Suprapubic skin (tissue), 4 donors: Measurements from ENCODE around the gene LRRC8C. TPM values are rescaled to one million over a fixed set of nuclear protein-coding genes. Genes with fewer than 3 reads are reported as not detected.

Experiments
- DNase-seq, 2 donors: peaks; one replicate each; pipeline ENCODE4 v3.0.0-alpha.2; 2019; ENCODE audit warnings: low spot score in 2 of 2
- H3K27ac ChIP-seq: fragments of 200-600 bp; sonication (generic); one replicate; pipeline ENCODE4 v1.5.1; 2019
- H3K27me3 ChIP-seq: fragments of 200-600 bp; sonication (generic); one replicate; pipeline ENCODE4 v1.5.1; 2019
- H3K36me3 ChIP-seq: fragments of 200-600 bp; sonication (generic); one replicate; pipeline ENCODE4 v1.5.1; 2019
- H3K4me1 ChIP-seq: fragments of 200-600 bp; sonication (generic); one replicate; pipeline ENCODE4 v1.5.1; 2019
- H3K4me3 ChIP-seq: fragments of 200-600 bp; sonication (generic); one replicate; pipeline ENCODE4 v1.5.1; 2019; ENCODE audit warnings: mild to moderate bottlenecking
- H3K9me3 ChIP-seq: fragments of 200-600 bp; sonication (generic); one replicate; pipeline ENCODE4 v1.5.1; 2019
- CTCF ChIP-seq, 2 donors: fragments of 200-600 bp in 1 of 2; fragments of 450-650 bp in 1 of 2; sonication (generic) in 1 of 2; IDR thresholded peaks; one replicate each; pipeline ENCODE4 v1.5.1; 2016 to 2019; ENCODE audit warnings: antibody characterized with exemption in 2 of 2, mild to moderate bottlenecking in 1 of 2, moderate library complexity in 1 of 2
- EP300 ChIP-seq: sonication (generic); formaldehyde crosslinking; IDR thresholded peaks from one replicate; pipeline ENCODE4 v1.6.1; 2017; ENCODE audit warnings: antibody characterized with exemption
- POLR2A ChIP-seq, 2 donors: fragments of 450-650 bp; IDR thresholded peaks; one replicate each; pipeline ENCODE4 v1.6.1; 2017; ENCODE audit warnings: antibody characterized with exemption in 2 of 2, mild to moderate bottlenecking in 2 of 2, moderate library complexity in 2 of 2
- POLR2AphosphoS5 ChIP-seq, 3 donors: sonication (generic); formaldehyde crosslinking; IDR thresholded peaks; one replicate each; pipeline ENCODE4 v1.6.1; 2017; ENCODE audit warnings: antibody characterized with exemption in 3 of 3
- WGBS: methylation state at CpG from one replicate; pipeline ENCODE4 v1.1.5; 2018; 5-methylcytosine and 5-hydroxymethylcytosine counted together
- total RNA-seq, 4 donors: library from RNA; depleted of rRNA; stranded (reverse); fragments of >200 nt; gene quantifications; one replicate each; pipeline ENCODE4 v1.1.0, GENCODE V29; 2016

The LRRC8C gene
- total RNA-seq, 4 donors from 2014 or later: 6.2 to 10.4 (median 9.1) TPM

GRCh38 chr1:89610457-89611011, 22.4 kb upstream of the LRRC8C start:
- Histone ChIP-seq H3K4me1 (peaks cover 29% of the 10 kb centered on the region), H3K9me3 (no peaks in the 10 kb centered on the region), H3K27me3 (no peaks in the 10 kb centered on the region), H3K27ac (no peak overlapping the region), H3K36me3 (no peaks in the 10 kb centered on the region), H3K4me3 (no peak overlapping the region)
- no peak for DNase-seq
- 47% methylated on average over 4 of the region's 15 CpGs for whole genome bisulfite sequencing
- TF ChIP-seq CTCF (IDR thresholded peaks at IDR 0.05): no peak
- TF ChIP-seq POLR2A (IDR thresholded peaks at IDR 0.05): no peak
- no peak for TF ChIP-seq EP300
- no peak for TF ChIP-seq POLR2AphosphoS5 (IDR thresholded peaks at IDR 0.05)

- TF ChIP-seq CTCF (IDR thresholded peaks at IDR 0.05): no peak
- TF ChIP-seq POLR2AphosphoS5 (IDR thresholded peaks at IDR 0.05): no peak
- TF ChIP-seq POLR2A (IDR thresholded peaks at IDR 0.05): no peak
- no peak for TF ChIP-seq EP300
- WGBS: 79% methylated on average over 1 of the region's 1 CpG
- H3K9me3 ChIP-seq: no peaks in the 10 kb centered on the region
- no peak overlapping the region for H3K27ac ChIP-seq
- no peaks in the 10 kb centered on the region for H3K36me3 ChIP-seq
- peaks cover 38% of the 10 kb centered on the region for H3K4me1 ChIP-seq
- H3K4me3 ChIP-seq: no peak overlapping the region
- no peaks in the 10 kb centered on the region for H3K27me3 ChIP-seq
- no peak for DNase-seq
These were observed 21.2 kb upstream of the LRRC8C start for GRCh38 chr1:89611721-89612120.

- Histone ChIP-seq H3K36me3 (no peaks in the 10 kb centered on the region), H3K27ac (no peak overlapping the region), H3K9me3 (no peaks in the 10 kb centered on the region), H3K4me3 (no peak overlapping the region), H3K27me3 (no peaks in the 10 kb centered on the region), H3K4me1 (peaks cover 36% of the 10 kb centered on the region)
- DNase-seq: no peak
- TF ChIP-seq EP300: no peak
- TF ChIP-seq POLR2AphosphoS5 (IDR thresholded peaks at IDR 0.05): no peak
- TF ChIP-seq CTCF (IDR thresholded peaks at IDR 0.05): no peak
- TF ChIP-seq POLR2A (IDR thresholded peaks at IDR 0.05): no peak
- 91% methylated on average over 7 of the region's 7 CpGs for WGBS
These were observed 19.0 kb upstream of the LRRC8C start for GRCh38 chr1:89613928-89614327.

- 28% methylated on average over 2 of the region's 3 CpGs for whole genome bisulfite sequencing
- peak overlapping the region; percentile 67 for H3K27ac ChIP-seq
- DNase-seq: no peak
These were observed 17.0 kb upstream of the LRRC8C start for GRCh38 chr1:89615676-89616598.

More at GRCh38 chr1:89615676-89616598, 17.0 kb upstream of the LRRC8C start:
- TF ChIP-seq CTCF (IDR thresholded peaks at IDR 0.05) (no peak), POLR2AphosphoS5 (IDR thresholded peaks at IDR 0.05) (no peak), EP300 (no peak), POLR2A (IDR thresholded peaks at IDR 0.05) (no peak)
- no peak overlapping the region for H3K4me3 ChIP-seq
- H3K4me1 ChIP-seq: peaks cover 19% of the 10 kb centered on the region
- H3K9me3 ChIP-seq: no peaks in the 10 kb centered on the region
- no peaks in the 10 kb centered on the region for H3K36me3 ChIP-seq
- no peaks in the 10 kb centered on the region for H3K27me3 ChIP-seq
